GM19452 (cell line): Measurements from ENCODE around the gene RHOBTB3.
"Not testable (repeated sequence)": the region's sequence is repeated elsewhere in the genome, so short reads cannot be mapped to it uniquely, and the experiment has no call there.

Experiments
- ATAC-seq: cut with Tn5 transposase; IDR thresholded peaks from one replicate; pipeline ENCODE4 v1.9.1; 2021; ENCODE audit not compliant: unreplicated experiment

The RHOBTB3 gene

DNA sequence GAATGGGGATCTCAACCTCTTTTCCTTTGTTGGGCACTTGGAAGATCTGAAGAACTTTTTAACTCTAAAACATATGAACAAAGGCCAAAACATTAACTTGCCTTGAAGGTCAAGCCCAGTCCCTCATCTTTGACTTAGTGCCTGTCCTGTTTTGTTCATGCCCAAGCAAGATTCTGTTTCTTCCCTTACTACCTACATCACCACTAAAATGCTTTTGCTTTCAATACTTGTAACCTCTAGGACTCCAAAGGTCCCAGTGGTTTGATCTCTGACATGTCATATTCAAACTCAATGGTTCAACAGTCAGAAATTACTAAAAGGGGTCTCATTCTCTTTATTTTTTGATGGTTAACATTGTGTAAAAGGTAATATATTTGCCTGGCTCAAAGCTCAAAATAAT, 67.4 kb downstream of the RHOBTB3 start:
- no peak for ATAC-seq

DNA sequence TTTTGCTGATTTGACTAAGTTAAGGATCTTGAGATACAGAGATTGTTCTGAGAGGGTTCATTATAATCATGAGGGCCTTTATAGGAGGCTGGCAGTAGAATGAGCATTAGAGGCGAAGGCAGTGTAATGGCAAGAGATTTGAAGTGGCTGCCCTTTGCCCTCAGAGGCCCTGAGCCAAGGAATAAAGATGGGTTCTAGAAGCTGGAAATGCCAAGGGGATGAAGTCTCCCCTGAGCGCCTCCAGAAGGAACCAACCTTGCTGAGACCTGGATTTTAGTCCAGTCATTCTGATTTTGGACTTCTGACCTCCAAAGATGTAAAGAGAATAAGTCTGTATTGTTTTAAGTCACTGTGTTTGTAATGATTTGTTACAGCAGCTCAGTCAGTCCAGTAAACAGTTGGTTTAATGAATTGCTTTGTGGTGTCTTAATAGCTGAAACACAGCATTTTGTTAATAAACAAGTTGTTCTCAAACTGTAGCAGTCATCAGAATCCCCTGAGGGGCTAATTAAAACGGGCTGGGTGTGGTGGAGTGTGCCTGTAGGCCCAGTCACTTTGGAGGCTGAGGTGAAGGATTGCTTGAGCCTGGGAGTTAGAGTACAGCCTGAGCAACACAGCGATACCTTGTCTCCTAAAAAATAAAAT, 68.2 kb downstream of the RHOBTB3 start:
- ATAC-seq: no peak

DNA sequence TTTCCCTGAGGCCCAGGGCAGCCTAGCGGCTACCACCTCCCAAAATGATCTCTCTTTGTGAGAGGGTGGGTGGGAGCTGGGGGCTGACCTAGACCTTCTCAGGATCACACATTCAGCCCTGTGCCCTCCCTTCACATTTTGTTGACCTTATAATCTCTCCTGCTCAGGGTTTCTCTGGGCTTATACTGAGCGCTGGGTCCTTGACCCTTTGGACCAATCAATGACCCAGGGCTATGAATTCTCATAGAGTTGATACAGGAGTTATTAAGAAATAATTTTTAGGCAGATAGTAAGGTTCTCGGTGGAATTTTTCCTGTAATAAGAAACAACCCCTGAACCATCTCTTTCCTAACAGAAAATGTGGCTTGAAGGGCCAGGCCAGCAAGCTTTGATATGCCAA, 69.4 kb downstream of the RHOBTB3 start:
- no peak for ATAC-seq

DNA sequence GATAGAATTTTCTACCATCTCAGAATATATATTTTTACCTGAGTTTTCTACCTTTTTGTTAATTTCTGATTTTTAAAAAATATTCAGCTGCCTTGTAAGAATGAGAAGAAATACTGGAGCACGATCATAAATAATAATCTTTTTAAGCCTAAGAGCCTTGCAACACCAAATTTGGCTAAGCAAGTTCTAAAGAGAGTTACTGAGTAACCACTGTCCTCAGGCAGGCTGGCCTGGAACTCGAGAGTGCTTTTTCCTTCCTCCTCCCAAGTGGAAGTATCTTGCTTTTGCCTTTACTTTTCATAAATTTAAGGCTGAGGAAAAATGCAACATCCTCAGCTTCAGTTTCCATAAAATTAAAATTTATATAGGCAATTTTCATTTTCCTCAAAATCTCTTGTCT, 70.4 kb downstream of the RHOBTB3 start:
- ATAC-seq: no peak

DNA sequence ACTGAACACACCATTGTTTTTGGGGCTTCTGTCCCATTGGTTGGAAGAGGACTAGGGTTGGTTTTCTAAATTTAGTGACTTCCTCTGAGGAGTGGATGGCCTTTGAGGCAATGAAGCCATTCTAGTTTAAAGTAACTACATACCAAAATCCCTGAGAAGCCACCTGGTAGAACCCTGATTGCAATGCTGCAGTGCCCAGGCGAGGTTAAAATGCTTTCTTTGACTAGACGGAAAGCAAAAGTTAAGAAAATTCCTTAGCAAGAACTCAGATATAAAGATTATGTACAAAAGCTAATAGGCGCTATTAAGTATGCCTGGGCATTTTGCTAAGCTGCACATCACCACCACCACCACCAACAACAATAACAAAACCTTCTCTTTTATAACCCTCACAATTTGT, 70.8 kb downstream of the RHOBTB3 start:
- ATAC-seq: no peak

- ATAC-seq: no peak
Measured at GRCh38 chr5:95803271-95804148, 72.4 kb downstream of the RHOBTB3 start.

- ATAC-seq: no peak
Measured at GRCh38 chr5:95804736-95805539, 73.8 kb downstream of the RHOBTB3 start.

GRCh38 chr5:95806687-95807086, 75.6 kb downstream of the RHOBTB3 start:
- no peak for ATAC-seq

DNA sequence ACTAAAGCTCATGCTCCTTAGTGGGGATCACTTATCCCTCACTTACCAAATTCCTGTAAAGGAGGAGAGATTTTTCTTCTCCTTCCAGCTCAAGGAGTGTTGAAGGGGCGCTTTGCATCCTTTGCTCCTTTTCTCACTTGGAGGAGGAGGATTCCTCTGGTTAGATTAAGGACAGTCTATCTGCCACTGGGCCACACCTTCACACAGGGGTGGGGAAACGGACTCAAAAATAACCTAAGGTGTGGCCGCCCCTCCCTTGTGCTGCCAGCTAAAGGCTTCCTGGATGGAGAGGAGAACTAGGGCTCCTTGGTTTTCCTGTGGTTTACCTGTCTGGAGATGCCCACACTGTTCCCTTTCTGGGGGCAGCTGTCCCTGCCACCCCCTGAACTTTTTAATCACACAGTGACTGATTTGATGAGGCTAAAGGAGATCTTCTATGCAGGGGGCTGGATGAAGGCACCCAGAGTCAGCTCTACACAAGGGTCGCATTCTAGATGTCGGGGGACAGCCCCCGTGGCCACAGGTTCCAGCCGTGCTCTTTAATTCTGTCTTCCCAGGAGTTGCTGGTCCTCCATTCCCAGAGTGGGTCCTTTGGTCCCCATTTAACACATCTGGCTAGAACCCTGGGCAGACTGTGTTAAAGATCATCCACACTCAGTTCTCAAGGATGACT, 77.0 kb downstream of the RHOBTB3 start:
- no peak for ATAC-seq

DNA sequence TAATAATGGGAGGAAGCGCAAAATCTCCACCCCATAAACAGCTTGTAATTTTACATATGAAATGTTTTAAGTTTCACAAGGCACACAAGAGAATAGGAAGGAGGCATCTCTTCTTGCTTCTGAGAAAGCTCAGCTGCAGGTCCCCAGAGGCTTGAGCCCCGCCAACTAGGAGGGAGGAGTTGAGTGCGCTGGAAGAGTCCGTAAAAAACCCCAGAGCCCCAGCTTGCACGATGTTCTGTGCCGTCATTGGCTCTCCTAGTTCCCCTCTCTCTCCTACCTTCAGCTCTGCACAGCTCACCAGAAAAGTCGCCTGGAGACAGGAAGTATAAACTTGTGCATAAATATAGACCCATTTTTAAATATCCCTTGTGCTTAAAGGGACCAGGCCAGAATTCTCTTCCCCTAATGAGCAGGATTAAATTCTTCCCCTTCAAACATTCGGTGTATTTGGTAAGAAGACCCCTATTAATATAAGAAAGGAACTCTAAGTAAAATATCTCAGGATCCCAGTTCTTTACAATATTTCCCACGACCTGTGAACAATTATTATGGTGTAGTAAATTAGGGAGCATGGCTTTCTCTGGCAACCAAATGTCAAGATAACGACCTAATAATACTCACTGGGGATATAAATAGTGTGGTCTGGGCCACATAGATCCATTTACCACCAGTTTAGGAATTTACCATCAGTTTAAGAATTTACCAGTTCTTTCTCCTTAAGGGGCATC, 77.7 kb downstream of the RHOBTB3 start:
- peak; percentile 99 for ATAC-seq

GRCh38 chr5:95809414-95809960, 78.4 kb downstream of the RHOBTB3 start:
- ATAC-seq: no peak

- ATAC-seq: no peak
Measured at GRCh38 chr5:95810305-95811125, 79.4 kb downstream of the RHOBTB3 start.

GRCh38 chr5:95811126-95811423, 79.9 kb downstream of the RHOBTB3 start:
- ATAC-seq: not testable (repeated sequence)

- ATAC-seq: not testable (repeated sequence)
Measured at GRCh38 chr5:95811461-95812073, 80.4 kb downstream of the RHOBTB3 start.

DNA sequence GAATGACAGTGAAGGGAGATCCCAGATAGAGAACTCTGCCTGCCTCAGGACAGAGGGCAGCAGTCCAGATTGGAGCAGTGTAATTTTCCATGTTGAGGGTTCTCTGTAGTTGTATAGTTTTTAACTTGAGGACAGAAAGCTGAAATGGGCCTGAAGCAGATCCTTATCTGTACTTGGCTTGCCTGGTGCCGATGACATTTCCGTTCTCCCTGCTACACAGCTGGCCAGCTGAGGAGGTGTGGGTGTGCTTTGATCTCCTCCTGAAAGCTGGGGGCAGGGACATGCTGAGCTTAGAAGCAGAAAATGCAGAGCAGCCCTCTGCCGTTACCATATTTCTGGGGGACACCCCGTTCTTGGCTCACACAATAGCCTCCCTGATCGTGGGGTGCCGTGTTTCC, 80.9 kb downstream of the RHOBTB3 start:
- ATAC-seq: no peak

DNA sequence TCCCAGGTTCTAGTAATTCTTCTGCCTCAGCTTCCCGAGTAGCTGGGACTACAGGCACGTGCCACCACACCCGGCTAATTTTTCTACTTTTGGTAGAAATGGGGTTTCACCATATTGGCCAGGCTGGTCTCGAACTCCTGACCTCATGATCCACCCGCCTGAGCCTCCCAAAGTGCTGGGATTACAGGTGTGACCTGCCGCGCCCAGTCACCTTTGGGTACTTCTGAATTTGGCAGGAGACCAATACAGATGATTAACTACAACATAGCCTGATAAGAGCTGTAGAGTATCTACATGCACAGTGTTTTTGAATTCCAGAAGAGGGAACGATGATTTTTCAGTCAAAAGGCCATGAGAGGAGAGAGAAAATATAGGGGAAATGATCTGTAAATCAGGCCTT, 81.9 kb downstream of the RHOBTB3 start:
- not testable (repeated sequence) for ATAC-seq

DNA sequence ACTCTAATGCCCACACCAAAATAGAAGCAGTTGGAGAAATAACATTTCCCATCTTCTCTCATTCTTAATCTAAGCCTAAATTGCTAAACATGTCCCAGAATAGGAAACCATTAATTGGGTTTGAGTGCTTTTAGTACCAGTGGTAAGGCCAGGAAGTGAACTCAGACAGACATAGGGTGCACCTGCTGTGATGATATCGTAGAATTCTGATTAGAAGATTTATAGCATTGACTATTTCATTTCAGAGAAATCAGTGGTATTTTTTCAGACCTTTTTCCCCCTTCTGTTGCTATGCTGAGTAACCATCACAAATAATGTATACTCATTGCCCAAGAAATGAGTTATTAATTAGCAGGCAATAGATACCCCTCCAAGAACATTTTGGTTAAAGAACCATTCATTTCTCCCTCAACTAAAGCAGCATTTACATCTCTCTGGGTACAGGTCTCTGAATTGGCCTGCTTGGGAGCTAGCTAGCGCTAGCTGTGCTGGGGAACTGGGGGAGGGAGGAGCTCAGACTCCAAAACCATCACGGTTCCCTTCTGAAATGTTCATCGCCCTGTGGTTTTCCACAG, 84.1 kb downstream of the RHOBTB3 start:
- no peak for ATAC-seq

GRCh38 chr5:95816341-95816740, 85.2 kb downstream of the RHOBTB3 start:
- ATAC-seq: no peak

GRCh38 chr5:95816776-95817175, 85.6 kb downstream of the RHOBTB3 start:
- ATAC-seq: no peak
